ENCODE results near the gene LIPN. TPM values are rescaled to one million over a fixed set of nuclear protein-coding genes. Genes with fewer than 3 reads are reported as not detected.

LIPN gene
- total and polyA plus RNA-seq, 4 donors = 0.07 to 0.25 (median 0.09) TPM; not detected in 1

- no peak overlapping the region for H3K27ac ChIP-seq (ENCODE audit: low read depth in 1 of 2, low read length in 2 of 2)
- no peak for TF ChIP-seq HNF4A (conservative IDR thresholded peaks at IDR 0.05)
- no peak for TF ChIP-seq JUND (IDR thresholded peaks at IDR 0.05)
- TF ChIP-seq GABPA (IDR thresholded peaks at IDR 0.05 in 1 of 2, conservative IDR thresholded peaks at IDR 0.05 in 1 of 2) = no peak
- no peak for TF ChIP-seq YY1 (IDR thresholded peaks at IDR 0.05)
- no peak for TF ChIP-seq EGR1 (IDR thresholded peaks at IDR 0.05; ENCODE audit: low read depth in 2 of 2)
- no peak for TF ChIP-seq ZBTB33 (IDR thresholded peaks at IDR 0.05)
- TF ChIP-seq RXRA (IDR thresholded peaks at IDR 0.05) = no peak
- no peak for TF ChIP-seq MAX (IDR thresholded peaks at IDR 0.05)
- TF ChIP-seq NR2F2 (IDR thresholded peaks at IDR 0.05) = no peak
- no peak for TF ChIP-seq TAF1 (conservative IDR thresholded peaks at IDR 0.05)
- TF ChIP-seq REST (IDR thresholded peaks at IDR 0.05) = no peak
- no peak for TF ChIP-seq CTCF (IDR thresholded peaks at IDR 0.05; ENCODE audit: low read depth, low read length, missing input control)
- no peak for TF ChIP-seq FOXA2 (IDR thresholded peaks at IDR 0.05)
- no peak for TF ChIP-seq HNF4G (IDR thresholded peaks at IDR 0.05)
- TF ChIP-seq SP1 (IDR thresholded peaks at IDR 0.05) = no peak
- TF ChIP-seq FOXA1 (IDR thresholded peaks at IDR 0.05) = no peak
- 98% methylated on average over 1 of the region's 1 CpG for WGBS
Measured at GRCh38 chr10:88742448-88742847, 17.4 kb upstream of the LIPN start.

GRCh38 chr10:88744002-88744401 lies 15.8 kb upstream of the LIPN start:
- Histone ChIP-seq H3K9me3 (ENCODE audit: control insufficient read depth in 4 of 4, low read length in 3 of 4) (peaks cover 0 to 8% (median 3%) of the 10 kb centered on the region in 4 donors), H3K4me1 (ENCODE audit: control insufficient read depth in 4 of 4, insufficient read depth in 4 of 4, low read length in 3 of 4) (no peaks in the 10 kb centered on the region), H3K27me3 (ENCODE audit: control insufficient read depth in 4 of 4, insufficient read depth in 4 of 4, low read length in 3 of 4) (peaks cover 0 to 6% (median 0%) of the 10 kb centered on the region in 4 donors), H3K27ac (ENCODE audit: low read depth in 1 of 2, low read length in 2 of 2) (no peak overlapping the region), H3K4me3 (ENCODE audit: low read depth in 1 of 3, low read length in 3 of 3) (no peak overlapping the region), H3K36me3 (ENCODE audit: control insufficient read depth in 4 of 4, insufficient read depth in 3 of 4, low read depth in 1 of 4, low read length in 3 of 4) (no peaks in the 10 kb centered on the region), H3K9ac (ENCODE audit: low read depth in 1 of 2, low read length in 2 of 2) (no peak overlapping the region)
- 77% methylated on average over 5 of the region's 5 CpGs for WGBS
- no peak for DNase-seq (ENCODE audit: low spot score)
- TF ChIP-seq JUND (IDR thresholded peaks at IDR 0.05) (no peak), RAD21 (IDR thresholded peaks at IDR 0.05) (no peak), RXRA (IDR thresholded peaks at IDR 0.05) (no peak), YY1 (IDR thresholded peaks at IDR 0.05) (no peak), NR2F2 (IDR thresholded peaks at IDR 0.05) (no peak), CTCF (IDR thresholded peaks at IDR 0.05; ENCODE audit: low read depth, low read length, missing input control) (no peak), ZBTB33 (IDR thresholded peaks at IDR 0.05) (no peak), GABPA (IDR thresholded peaks at IDR 0.05 in 1 of 2, conservative IDR thresholded peaks at IDR 0.05 in 1 of 2) (no peak)

More at GRCh38 chr10:88742448-88742847, 17.4 kb upstream of the LIPN start:
- H3K4me3 ChIP-seq (ENCODE audit: low read depth in 1 of 3, low read length in 3 of 3) = no peak overlapping the region
- H3K4me1 ChIP-seq (ENCODE audit: control insufficient read depth in 4 of 4, insufficient read depth in 4 of 4, low read length in 3 of 4) = no peaks in the 10 kb centered on the region
- no peak overlapping the region for H3K9ac ChIP-seq (ENCODE audit: low read depth in 1 of 2, low read length in 2 of 2)
- no peaks in the 10 kb centered on the region for H3K36me3 ChIP-seq (ENCODE audit: control insufficient read depth in 4 of 4, insufficient read depth in 3 of 4, low read depth in 1 of 4, low read length in 3 of 4)
- peaks cover 0 to 6% (median 0%) of the 10 kb centered on the region in 4 donors for H3K27me3 ChIP-seq (ENCODE audit: control insufficient read depth in 4 of 4, insufficient read depth in 4 of 4, low read length in 3 of 4)
- DNase-seq (ENCODE audit: low spot score) = no peak
- peaks cover 0 to 7% (median 2%) of the 10 kb centered on the region in 4 donors for H3K9me3 ChIP-seq (ENCODE audit: control insufficient read depth in 4 of 4, low read length in 3 of 4)
